ENCODE measurements around the gene KAT6B.
"Not testable (repeated sequence)": the region's sequence is repeated elsewhere in the genome, so short reads cannot be mapped to it uniquely, and the experiment has no call there.

Gene KAT6B
- total RNA-seq: 4.2 to 42.2 (median 20.0) reads per million in 18 experiments

DNA sequence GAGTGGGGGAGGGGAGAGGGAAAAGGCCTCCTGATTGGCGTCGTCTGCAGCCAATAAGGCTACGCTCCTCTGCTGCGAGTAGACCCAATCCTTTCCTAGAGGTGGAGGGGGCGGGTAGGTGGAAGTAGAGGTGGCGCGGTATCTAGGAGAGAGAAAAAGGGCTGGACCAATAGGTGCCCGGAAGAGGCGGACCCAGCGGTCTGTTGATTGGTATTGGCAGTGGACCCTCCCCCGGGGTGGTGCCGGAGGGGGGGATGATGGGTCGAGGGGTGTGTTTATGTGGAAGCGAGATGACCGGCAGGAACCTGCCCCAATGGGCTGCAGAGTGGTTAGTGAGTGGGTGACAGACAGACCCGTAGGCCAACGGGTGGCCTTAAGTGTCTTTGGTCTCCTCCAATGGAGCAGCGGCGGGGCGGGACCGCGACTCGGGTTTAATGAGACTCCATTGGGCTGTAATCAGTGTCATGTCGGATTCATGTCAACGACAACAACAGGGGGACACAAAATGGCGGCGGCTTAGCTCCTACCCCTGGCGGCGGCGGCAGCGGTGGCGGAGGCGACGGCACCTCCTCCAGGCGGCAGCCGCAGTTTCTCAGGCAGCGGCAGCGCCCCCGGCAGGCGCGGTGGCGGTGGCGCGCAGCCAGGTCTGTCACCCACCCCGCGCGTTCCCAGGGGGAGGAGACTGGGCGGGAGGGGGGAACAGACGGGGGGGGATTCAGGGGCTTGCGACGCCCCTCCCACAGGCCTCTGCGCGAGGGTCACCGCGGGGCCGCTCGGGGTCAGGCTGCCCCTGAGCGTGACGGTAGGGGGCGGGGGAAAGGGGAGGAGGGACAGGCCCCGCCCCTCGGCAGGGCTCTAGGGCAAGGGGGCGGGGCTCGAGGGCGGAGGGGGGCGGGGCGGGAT is at the start of gene KAT6B:
KAT6B (plus strand) TSS at position 459 of the 903 bp plus-strand sequence. CDS start 16,258 bp downstream, outside the sequence.
- DNase-seq: peak; percentile 100

DNA sequence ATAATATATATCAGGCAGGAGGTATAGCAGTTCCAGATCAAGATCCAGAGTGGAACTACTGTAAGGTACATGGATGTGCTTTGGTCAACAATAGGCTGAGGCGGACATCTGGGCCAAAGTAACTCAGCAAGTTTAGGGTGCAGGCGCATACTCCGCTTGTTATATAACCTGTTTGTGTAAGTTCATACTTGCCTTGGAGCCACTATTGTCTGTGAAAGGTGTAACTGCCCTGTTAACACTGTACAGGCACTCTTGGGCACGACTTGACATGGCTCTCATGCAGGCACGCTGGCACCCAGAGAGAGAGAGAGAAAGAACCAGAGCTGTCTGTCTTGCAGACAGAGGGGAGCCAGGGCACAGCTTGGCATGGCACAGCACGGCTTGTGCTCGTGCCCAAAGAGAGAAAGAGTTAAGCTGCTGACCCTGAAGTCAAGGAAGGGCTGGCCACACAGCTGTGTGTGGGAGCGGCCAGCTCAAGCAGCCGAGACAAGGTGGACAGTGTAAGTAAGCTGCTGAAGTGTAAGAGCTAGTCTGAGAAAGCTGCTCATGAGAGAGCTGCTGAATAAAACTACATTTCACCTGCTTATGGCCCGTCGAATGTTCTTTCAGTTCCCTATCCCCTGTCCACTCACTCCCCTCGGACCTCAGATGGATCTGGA is 47.8 kb upstream of the KAT6B start:
- no peak for DNase-seq

DNA sequence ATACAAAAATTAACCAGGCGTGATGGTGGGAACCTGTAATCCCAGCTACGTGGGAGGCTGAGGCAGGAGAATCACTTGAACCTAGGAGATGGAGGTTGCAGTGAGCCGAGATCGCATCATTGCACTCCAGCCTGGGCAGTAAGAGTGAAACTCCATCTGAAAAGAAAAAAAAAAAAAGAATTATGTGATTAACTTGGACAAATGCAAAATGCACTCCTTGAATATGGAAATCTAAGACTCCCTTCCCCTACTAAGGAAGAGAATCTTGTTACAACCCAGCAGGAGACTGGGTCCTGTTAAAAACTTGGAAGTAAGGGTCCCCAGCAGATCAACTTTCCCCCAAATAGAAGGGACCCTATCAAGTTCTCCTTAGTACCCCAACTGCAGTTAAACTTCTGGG is 44.5 kb upstream of the KAT6B start:
- not testable (repeated sequence) for DNase-seq

DNA sequence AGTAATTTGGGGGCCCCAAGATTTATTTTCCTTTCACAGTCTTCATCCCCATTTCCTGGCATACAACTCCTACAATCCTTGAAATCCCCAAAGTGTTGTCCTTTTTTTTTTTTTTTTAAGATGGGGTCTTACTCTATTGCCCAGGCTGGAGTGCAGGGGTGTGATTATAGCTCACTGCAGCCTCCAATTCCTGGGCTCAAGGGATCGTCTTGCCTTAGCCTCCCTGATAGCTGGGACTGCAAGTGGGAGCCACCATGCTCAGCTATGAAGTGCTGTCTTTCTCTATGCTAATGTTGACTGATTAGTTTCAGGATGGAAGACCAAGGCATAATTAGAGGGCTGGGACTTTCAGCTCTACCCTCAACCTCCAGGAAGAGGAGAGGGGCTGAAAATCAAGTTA is 41.9 kb upstream of the KAT6B start:
- DNase-seq: no peak

DNA sequence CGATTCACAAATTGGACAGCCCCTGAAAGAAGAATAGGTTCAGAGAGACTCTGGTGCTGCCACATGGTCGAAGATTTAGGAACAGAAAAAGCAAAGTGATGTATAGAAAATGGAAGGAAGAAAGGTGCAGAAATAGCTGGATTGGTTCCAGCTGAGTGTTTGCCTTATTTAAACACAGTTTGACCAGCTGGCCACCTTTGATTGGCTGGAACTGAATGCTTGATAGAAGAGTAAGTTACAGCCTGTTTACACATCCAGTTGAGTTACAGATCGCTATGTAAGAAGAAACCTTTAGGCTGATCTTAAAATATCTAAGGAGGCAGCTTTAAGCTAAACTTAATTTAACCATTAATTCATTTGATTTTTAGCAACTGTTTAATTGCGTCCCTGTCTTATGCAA is 40.3 kb upstream of the KAT6B start:
- no peak for DNase-seq

DNA sequence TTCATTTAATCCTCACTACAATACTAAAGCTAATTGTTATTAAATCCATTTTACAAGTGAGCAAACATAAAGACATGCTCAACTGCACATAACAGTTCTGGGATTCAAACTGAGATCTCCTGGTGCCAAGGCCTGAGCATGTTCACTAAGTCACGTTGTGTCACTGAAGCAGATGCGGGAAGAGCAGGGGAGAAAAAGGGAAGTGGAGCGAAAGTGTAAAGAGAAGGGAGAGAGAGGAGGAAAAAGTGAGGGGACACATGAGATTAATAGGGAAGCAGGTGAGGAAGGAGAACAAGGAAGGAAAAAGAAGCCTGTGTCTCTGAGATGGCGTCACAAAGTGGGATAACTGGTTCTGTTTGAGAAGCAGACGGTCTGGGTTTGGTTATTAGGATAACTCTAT is 38.9 kb upstream of the KAT6B start:
- DNase-seq: peak; percentile 7 to 12

DNA sequence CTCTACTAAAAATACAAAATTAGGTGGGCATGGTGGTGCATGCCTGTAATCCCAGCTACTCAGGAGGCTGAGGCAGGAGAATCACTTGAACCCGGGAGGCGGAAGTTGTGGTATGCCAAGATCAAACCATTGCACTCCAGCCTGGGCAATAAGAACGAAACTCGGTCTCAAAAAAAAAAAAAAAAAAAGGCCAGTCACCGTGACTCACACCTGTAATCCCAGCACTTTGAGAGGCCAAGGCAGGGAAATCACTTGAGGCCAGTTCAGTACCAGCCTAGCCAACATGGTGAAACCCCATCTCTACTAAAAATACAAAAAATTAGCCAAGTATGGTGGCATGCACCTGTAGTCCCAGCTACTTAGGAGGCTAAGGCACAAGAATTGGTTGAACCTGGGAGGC is 34.4 kb upstream of the KAT6B start:
- not testable (repeated sequence) for DNase-seq

DNA sequence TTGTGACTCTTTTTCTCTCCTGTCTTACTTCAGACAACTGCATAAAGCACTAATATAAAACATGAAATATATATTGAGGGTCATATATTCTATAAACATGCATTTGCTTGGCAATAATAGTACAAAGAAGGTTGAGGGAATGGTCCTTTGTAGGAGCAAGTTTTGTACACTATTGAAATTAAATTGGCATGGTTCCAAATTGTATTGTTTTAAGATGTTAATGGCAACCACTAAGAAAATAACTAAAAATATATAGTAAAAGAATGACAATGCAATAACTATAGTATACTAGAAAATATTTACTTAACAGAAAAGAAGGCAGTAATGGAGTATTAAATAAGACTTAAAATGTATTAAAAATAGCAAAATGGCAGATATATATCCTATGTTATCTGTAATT is 33.7 kb upstream of the KAT6B start:
- no peak for DNase-seq

DNA sequence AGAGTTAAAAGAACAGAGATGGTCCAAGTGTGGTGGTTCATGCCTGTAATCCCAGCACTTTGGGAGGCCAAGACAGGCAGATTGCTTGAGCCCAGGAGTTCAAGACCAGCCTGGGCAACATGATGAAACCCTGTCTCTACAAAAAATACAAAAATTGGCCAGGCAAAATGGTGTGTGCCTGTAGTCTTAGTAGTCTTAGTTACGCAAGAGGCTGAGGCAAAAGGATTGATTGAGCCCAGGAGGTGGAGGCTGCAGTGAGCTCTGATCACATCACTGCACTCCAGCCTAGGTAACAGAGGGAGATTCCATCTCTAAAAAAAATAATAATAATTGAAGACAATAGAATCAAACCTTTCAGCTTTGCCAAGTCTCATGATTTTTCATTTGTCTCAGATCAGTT is 33.2 kb upstream of the KAT6B start:
- not testable (repeated sequence) for DNase-seq

DNA sequence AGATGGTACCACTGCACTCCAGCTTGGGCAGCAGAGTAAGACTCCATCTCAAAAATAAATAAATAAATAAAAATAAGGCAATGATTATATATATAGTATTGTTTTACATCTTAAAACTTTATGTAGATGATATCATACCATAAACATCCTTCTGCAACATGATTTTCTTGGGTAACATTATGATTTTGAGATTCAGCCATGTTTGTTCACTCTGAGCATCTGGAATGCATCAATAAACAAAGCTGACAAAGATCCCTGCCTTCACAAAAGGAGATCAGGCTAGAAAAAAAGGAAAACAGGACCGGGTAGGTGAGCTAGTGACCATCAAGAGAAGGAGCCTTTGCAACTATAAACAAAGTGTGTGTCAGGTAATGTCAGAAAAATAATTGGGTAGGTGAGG is 31.9 kb upstream of the KAT6B start:
- DNase-seq: no peak

DNA sequence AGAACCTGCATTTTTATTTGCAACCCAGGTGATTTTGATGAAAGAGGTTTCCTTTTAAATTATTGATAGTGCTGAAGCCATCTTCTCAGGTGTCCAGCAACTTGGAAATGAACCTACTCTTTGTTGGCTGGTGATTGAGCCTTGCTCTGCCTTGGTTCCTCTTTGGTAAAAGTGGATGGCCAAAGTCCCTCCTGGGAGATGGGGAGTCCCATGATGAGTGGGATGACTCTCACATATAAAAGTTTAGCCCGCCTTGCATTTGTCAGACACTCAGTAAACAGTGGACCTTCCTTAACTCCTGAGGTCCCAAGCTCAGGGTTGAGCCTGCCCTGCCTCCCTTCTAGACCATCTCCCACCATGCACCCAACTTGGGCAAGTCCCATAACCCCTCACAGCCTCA is 28.9 kb upstream of the KAT6B start:
- DNase-seq: peak; percentile 16 to 55

DNA sequence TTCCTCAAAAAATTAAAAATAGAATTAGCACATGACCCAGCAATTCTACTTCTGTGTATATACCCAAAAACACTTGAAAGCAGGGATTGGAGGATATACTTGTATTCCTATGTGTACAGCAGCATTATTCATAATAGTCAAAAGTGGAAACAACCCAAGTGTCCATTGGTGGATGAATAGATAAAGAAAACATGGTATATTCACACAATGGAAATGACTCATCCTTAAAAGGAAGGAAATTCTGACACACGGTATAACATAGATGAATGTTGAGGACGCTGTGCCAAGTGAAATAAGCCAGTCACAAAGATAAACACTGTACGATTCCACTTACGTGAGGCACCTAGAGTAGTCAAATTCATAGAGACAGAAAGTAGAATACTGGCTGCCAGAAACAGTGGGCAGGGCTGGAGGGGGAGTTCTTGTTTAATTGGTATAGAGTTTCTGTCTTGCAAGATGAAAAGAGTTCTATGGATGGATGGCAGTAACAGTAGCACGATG is 26.6 kb upstream of the KAT6B start:
- DNase-seq: peak; percentile 31 to 66

DNA sequence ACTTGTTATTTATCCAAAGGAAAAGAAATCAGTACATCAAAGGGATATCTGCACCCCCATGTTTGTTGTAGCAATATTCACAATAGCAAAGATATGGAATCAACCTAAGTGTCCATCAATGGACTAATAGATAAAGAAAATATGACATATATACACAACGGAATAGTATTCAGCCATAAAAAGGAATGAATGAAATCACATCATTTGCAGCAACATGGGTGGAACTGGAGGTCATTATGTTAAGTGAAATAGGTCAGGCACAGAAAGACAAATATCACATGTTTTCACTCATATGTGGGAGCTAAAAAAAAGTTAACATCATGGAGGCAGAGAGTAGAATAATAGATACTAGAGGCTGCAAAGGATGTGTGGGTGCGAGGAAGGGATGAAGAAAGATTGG is 25.0 kb upstream of the KAT6B start:
- no peak for DNase-seq

DNA sequence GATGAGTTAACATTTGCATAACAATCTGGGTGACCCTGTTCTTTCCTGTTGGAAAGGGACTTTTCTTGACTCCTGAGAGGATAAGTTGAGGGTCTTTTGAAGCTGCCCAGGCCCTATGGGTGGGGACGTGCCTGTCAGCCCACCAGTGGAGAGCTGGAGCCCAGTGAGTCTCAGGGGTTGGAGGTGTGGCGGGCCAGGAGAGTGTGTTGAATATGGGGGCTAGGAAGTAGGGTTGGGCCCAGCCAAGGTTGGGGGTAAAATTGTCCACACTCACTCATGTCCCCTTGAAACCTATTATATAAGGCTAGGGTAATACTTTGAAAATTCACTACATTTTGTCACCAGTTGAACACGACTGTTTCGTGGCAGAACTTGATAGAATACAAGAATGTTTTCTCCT is 17.9 kb upstream of the KAT6B start:
- DNase-seq: no peak

DNA sequence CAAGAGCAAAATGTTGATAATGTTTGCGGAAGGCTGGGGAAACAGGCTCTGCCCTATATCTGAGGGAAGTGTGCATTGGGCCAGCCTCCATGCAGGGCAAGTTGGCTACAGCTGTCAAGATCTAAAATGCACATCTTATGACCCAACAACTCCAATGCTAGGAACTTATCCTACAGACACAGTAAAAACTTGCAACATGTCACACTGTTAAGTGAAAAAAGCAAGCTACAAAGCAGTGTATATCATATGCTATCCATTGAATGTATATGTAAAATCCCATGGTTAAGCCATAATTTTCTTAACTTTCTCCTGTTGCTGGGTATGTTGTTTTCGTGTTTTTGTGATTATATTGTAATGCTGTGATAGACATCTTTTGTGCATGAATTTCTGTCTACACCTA is 16.3 kb upstream of the KAT6B start:
- DNase-seq: no peak

DNA sequence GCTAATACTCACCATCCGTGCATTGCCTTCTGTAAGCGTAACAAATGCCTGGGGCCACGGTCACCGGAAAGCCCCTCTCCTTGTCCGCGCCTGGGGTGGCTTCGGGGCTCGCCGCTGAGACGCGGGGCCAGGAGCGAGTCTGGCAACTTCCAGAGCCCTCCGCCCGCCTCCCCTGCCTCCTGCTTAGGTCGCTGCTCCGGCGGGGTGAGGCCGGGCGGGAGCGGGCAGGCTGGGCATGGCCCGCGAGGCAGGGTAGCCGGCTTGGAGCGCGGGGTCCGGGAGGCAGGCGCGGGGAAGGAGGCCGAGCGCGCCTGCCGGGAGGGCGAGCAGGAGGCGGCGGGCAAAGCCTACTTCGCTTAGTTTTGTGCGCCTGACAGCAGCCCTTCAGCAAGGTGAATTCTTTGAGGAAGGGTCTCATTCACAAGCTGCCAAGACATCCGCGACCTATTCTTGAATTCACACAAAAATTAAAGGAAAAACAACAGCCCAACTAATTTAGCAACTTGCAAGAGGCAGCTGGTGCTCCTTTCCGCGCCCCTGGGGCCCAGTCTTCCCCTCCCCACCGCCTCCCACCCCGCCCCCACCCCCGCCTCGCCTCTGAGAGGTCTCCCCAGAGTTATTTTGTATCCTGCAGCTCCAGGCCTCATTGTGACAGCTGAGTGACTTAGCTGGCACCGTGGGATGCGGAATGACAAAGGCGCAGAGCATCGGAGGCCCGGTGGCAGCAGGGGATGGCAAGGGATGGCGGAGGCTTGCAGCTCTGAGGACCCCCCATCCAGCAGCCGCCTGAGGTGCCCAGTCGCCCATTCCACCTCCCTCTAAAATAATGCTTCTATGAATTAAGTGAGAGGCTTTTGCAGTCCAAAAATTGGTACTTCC is 12.8 kb upstream of the KAT6B start:
- DNase-seq: no peak

DNA sequence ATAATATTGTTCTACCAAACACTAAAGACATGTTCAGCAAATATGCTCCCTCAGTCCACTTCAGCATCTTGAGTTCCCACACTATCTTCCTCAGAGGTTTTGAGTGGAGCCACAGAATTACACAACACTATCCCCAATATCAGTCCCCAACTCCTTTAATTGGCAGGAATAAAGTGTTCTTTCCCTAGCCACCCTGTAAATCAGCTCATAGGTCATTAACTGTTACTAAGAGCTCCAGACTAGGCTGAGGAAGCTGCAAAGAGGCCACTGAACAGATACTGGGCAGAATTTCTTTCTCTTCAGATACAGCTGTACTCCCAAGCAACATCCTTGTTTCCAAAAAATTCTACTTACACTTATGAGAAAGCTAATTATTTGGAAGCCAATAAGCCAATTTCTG is 11.6 kb upstream of the KAT6B start:
- no peak for DNase-seq

DNA sequence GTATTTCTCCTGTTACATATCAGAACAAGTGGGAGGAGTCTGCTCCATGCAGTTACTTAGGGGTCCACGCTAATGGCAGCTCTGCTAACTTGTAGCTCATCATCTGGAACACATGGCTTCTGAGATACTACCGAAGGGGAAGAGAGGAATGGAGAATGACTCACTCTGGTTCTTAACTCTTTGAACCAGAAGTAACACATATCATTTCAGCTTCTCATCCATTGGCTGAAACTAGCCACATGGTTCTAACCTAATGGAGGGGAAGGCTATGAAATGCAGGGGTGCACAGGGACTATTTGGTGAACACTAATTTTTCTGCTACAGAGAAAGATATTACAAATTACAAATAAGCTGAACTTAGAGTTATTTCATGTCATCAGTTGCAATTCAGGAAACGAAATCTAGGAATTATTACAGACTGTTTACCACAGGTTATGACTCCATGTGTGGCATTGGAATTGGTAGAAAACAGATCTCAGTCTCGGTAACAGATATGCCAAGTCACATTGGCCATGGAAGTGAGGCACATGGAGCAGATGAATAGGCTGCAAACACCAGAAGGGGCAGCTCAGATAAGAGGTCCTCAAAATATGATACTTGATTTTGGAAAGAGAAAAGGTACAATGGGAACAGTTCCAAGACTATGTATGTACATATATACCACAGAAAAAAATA is 9.4 kb upstream of the KAT6B start:
- DNase-seq: no peak

DNA sequence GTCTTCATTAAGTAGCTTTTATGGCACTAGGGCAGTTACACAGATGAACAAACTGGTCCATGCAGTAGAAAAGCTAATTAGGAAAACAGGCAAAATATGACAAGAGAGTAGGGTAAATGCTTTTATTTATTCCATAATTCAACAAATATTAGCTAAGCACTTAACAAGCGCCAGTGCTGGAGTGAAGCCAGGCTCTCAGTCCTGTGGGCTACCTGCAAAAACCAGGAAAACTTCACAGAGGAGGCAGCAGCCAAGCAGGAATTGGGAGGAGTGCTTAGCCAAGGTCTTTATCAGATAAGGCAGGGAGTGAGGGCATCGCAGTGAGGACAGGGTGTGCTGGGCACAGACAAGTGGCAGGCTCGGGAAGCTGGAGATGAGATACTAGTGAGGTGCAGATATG is 4.9 kb upstream of the KAT6B start:
- no peak for DNase-seq

DNA sequence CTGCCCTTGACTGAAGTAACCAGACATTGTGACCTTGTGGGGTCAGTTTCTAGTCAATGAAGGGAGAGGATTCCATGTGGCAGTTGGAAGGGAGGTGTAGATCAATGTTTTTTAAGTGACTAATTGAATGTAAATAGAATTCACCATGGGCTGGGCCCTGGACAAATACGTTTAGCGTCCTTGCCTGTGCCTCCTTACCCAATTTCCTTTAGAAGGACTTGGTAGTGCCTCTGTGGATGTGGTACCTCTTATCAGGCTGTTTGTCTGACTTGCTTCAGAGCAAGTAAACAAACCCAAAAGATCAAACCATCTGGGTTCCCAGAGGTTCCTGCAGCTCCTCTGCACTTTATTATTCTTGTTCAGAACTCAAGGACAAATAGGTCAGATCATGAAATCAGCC is 4.3 kb upstream of the KAT6B start:
- DNase-seq: no peak

DNA sequence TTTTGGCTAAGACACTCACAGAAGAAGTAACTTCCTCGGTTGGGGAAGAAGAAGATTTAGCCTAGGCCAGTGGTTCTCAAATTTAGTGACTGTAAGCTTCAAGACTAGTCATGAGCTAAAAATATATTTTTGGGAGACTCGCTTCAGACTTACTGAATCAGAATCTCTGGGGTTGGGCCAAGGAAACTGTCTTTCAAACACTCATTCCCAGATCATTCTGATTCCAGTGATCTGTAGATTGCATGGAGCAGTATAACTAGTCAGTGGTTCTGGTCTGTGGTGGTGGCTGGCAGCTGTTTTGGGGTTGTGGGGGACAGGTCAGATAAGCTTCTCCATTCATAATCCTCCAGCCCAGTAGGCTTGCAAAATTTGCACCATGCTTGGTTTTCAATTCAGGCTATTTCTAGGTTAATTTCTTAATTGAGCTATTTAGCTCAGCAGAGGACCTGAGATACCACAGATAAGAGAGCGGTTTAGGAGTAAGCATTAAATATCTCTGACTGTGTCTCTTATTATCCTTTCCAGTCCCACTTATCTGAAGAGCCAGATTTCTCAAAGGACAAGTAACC is 3.8 kb upstream of the KAT6B start:
- DNase-seq: peak; percentile 57 to 65

DNA sequence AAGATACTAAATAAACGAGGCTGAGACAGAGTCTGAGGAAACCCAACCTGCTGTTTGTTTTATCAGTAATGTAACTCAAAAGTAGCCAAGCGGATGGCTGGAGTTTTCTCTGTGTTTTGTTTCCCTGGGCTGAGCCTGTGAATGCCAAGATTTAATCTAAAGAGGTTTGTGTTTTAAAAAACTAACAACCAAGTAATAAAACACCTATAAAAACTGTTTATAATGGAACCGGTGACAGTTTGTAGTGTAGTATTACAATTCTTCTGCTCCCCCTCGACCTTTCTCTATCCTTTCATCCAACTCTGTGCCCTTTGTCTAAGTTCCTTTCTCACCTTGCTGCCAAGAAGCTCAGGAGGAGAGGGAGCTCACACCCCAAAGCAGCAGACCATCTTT is 2.6 kb upstream of the KAT6B start:
- DNase-seq: no peak

Data from inflammatory macrophage (primary cell).